ENCODE data around the gene HLA-DOB. TPM values are rescaled to one million over a fixed set of nuclear protein-coding genes. Genes with fewer than 3 reads are reported as not detected.

The HLA-DOB gene
- total RNA-seq (1 to 10 TPM in 1 of 2 donors, under 1 TPM in 1; 0.62 to 2.8 TPM), polyA plus RNA-seq (under 1 TPM in 1 of 2 donors, not detected in 1; 0.26 TPM)
- long read RNA-seq, donor 1, partial matches to known transcripts, result 0 of 2 reads
- long read RNA-seq, donor 1, other reads (novel, unspliced or antisense), result 1 of 2 reads
- long read RNA-seq, donor 2, partial matches to known transcripts, result 1 of 2 reads
- long read RNA-seq, donor 2, other reads (novel, unspliced or antisense), result 0 of 2 reads

GRCh38 chr6:32816746-32817204 lies at the start of gene HLA-DOB:
HLA-DOB (minus strand) TSS chr6:32817002; CDS start chr6:32816951, 51 bp downstream.
- DNase-seq (no peak), ATAC-seq (ENCODE audit: low FRiP score) (no peak)
- Histone ChIP-seq H3K36me3 (ENCODE audit: control insufficient read depth in 1 of 2, insufficient read depth in 2 of 2, low read length in 1 of 2) (no peaks in the 10 kb centered on the region), H3K27ac (ENCODE audit: low read depth in 1 of 2, low read length in 2 of 2) (no peak within 1 kb of the TSS), H3K4me1 (ENCODE audit: control insufficient read depth in 1 of 2, insufficient read depth in 2 of 2, low read length in 2 of 2) (no peaks in the 10 kb centered on the region), H3K27me3 (ENCODE audit: control insufficient read depth in 1 of 2, insufficient read depth in 2 of 2, low read length in 1 of 2) (no peaks in the 10 kb centered on the region), H3K9me3 (ENCODE audit: control insufficient read depth, low read length) (no peaks in the 10 kb centered on the region), H3K4me3 (ENCODE audit: low read length in 2 of 2) (no peak within 1 kb of the TSS)
- intact Hi-C loops (cut with DNase I), result no loop called here
- 63 to 66% methylated on average over 3 of the region's 3 CpGs for WGBS, 2 donors

- intact Hi-C loops (cut with DNase I), result loop anchor here (5.0 kb wide), 2 partner anchors 34 to 39 kb away; no protein-coding TSS in a partner anchor
- ATAC-seq (ENCODE audit: low FRiP score) (no peak), DNase-seq (no peak)
- H3K9me3 ChIP-seq (ENCODE audit: control insufficient read depth, low read length), result no peaks in the 10 kb centered on the region
- H3K36me3 ChIP-seq (ENCODE audit: control insufficient read depth in 1 of 2, insufficient read depth in 2 of 2, low read length in 1 of 2), result no peaks in the 10 kb centered on the region
- H3K27me3 ChIP-seq (ENCODE audit: control insufficient read depth in 1 of 2, insufficient read depth in 2 of 2, low read length in 1 of 2), result no peaks in the 10 kb centered on the region
- no peak overlapping the region for H3K4me3 ChIP-seq (ENCODE audit: low read length in 2 of 2)
- 71 to 72% methylated on average over 10 of the region's 10 CpGs for WGBS, 2 donors
- no peak overlapping the region for H3K27ac ChIP-seq (ENCODE audit: low read depth in 1 of 2, low read length in 2 of 2)
- H3K4me1 ChIP-seq (ENCODE audit: control insufficient read depth in 1 of 2, insufficient read depth in 2 of 2, low read length in 2 of 2), result no peaks in the 10 kb centered on the region
These were observed 49.1 kb upstream of the HLA-DOB start for GRCh38 chr6:32865724-32866443.

GRCh38 chr6:32862725-32863124 lies 45.9 kb upstream of the HLA-DOB start:
- Histone ChIP-seq H3K27me3 (ENCODE audit: control insufficient read depth in 1 of 2, insufficient read depth in 2 of 2, low read length in 1 of 2) (no peaks in the 10 kb centered on the region), H3K9me3 (ENCODE audit: control insufficient read depth, low read length) (no peaks in the 10 kb centered on the region), H3K4me1 (ENCODE audit: control insufficient read depth in 1 of 2, insufficient read depth in 2 of 2, low read length in 2 of 2) (no peaks in the 10 kb centered on the region), H3K27ac (ENCODE audit: low read depth in 1 of 2, low read length in 2 of 2) (no peak overlapping the region), H3K4me3 (ENCODE audit: low read length in 2 of 2) (no peak overlapping the region), H3K36me3 (ENCODE audit: control insufficient read depth in 1 of 2, insufficient read depth in 2 of 2, low read length in 1 of 2) (no peaks in the 10 kb centered on the region)
- ATAC-seq (ENCODE audit: low FRiP score) (no peak), DNase-seq (no peak)
- 83 to 85% methylated on average over 3 of the region's 3 CpGs for WGBS, 2 donors
- intact Hi-C loops (cut with DNase I), result no loop called here

- Histone ChIP-seq H3K9me3 (ENCODE audit: control insufficient read depth, low read length) (no peaks in the 10 kb centered on the region), H3K27me3 (ENCODE audit: control insufficient read depth in 1 of 2, insufficient read depth in 2 of 2, low read length in 1 of 2) (no peaks in the 10 kb centered on the region), H3K27ac (ENCODE audit: low read depth in 1 of 2, low read length in 2 of 2) (no peak overlapping the region), H3K4me3 (ENCODE audit: low read length in 2 of 2) (no peak overlapping the region), H3K36me3 (ENCODE audit: control insufficient read depth in 1 of 2, insufficient read depth in 2 of 2, low read length in 1 of 2) (no peaks in the 10 kb centered on the region), H3K4me1 (ENCODE audit: control insufficient read depth in 1 of 2, insufficient read depth in 2 of 2, low read length in 2 of 2) (no peaks in the 10 kb centered on the region)
- 60 to 83% methylated on average over 1 of the region's 1 CpG for WGBS, 2 donors
- intact Hi-C loops (cut with DNase I), result no loop called here
- ATAC-seq (ENCODE audit: low FRiP score) (no peak), DNase-seq (no peak)
These were observed 43.9 kb upstream of the HLA-DOB start for GRCh38 chr6:32860674-32861073.

GRCh38 chr6:32858194-32858593 lies 41.4 kb upstream of the HLA-DOB start:
- H3K27ac ChIP-seq (ENCODE audit: low read depth in 1 of 2, low read length in 2 of 2), result no peak overlapping the region
- H3K9me3 ChIP-seq (ENCODE audit: control insufficient read depth, low read length), result no peaks in the 10 kb centered on the region
- H3K4me1 ChIP-seq (ENCODE audit: control insufficient read depth in 1 of 2, insufficient read depth in 2 of 2, low read length in 2 of 2), result no peaks in the 10 kb centered on the region
- no peaks in the 10 kb centered on the region for H3K36me3 ChIP-seq (ENCODE audit: control insufficient read depth in 1 of 2, insufficient read depth in 2 of 2, low read length in 1 of 2)
- no peak for ATAC-seq (ENCODE audit: low FRiP score)
- intact Hi-C loops (cut with DNase I), result no loop called here
- no peak for DNase-seq
- WGBS, 2 donors, result 95 to 96% methylated on average over 5 of the region's 5 CpGs
- no peaks in the 10 kb centered on the region for H3K27me3 ChIP-seq (ENCODE audit: control insufficient read depth in 1 of 2, insufficient read depth in 2 of 2, low read length in 1 of 2)
- no peak overlapping the region for H3K4me3 ChIP-seq (ENCODE audit: low read length in 2 of 2)

- H3K36me3 ChIP-seq (ENCODE audit: control insufficient read depth in 1 of 2, insufficient read depth in 2 of 2, low read length in 1 of 2), result no peaks in the 10 kb centered on the region
- 78 to 87% methylated on average over 14 of the region's 14 CpGs for WGBS, 2 donors
- no peak for DNase-seq
- intact Hi-C loops (cut with DNase I), result no loop called here
- ATAC-seq (ENCODE audit: low FRiP score), result no peak
- no peaks in the 10 kb centered on the region for H3K9me3 ChIP-seq (ENCODE audit: control insufficient read depth, low read length)
- H3K27me3 ChIP-seq (ENCODE audit: control insufficient read depth in 1 of 2, insufficient read depth in 2 of 2, low read length in 1 of 2), result no peaks in the 10 kb centered on the region
- no peaks in the 10 kb centered on the region for H3K4me1 ChIP-seq (ENCODE audit: control insufficient read depth in 1 of 2, insufficient read depth in 2 of 2, low read length in 2 of 2)
- no peak overlapping the region for H3K27ac ChIP-seq (ENCODE audit: low read depth in 1 of 2, low read length in 2 of 2)
- no peak overlapping the region for H3K4me3 ChIP-seq (ENCODE audit: low read length in 2 of 2)
These were observed 40.5 kb upstream of the HLA-DOB start for GRCh38 chr6:32857156-32857891.

GRCh38 chr6:32855467-32856174 lies 38.8 kb upstream of the HLA-DOB start:
- ATAC-seq (ENCODE audit: low FRiP score), result no peak
- Histone ChIP-seq H3K9me3 (ENCODE audit: control insufficient read depth, low read length) (no peaks in the 10 kb centered on the region), H3K27ac (ENCODE audit: low read depth in 1 of 2, low read length in 2 of 2) (no peak overlapping the region), H3K4me3 (ENCODE audit: low read length in 2 of 2) (no peak overlapping the region), H3K4me1 (ENCODE audit: control insufficient read depth in 1 of 2, insufficient read depth in 2 of 2, low read length in 2 of 2) (no peaks in the 10 kb centered on the region), H3K36me3 (ENCODE audit: control insufficient read depth in 1 of 2, insufficient read depth in 2 of 2, low read length in 1 of 2) (no peaks in the 10 kb centered on the region), H3K27me3 (ENCODE audit: control insufficient read depth in 1 of 2, insufficient read depth in 2 of 2, low read length in 1 of 2) (no peaks in the 10 kb centered on the region)
- 93 to 94% methylated on average over 8 of the region's 8 CpGs for WGBS, 2 donors
- DNase-seq, result no peak
- intact Hi-C loops (cut with DNase I), result loop anchor here in 1 of 2 donors (2.0 kb wide), 1 partner anchor 17 kb away; the partner anchor contains the start of gene TAP2

All from aorta (tissue), 5 donors.